Subcutaneous adipose tissue (tissue), 4 donors: ENCODE results near the gene ATP6V0D1. TPM values are rescaled to one million over a fixed set of nuclear protein-coding genes. Genes with fewer than 3 reads are reported as not detected.

Source experiments
- small RNA-seq: library from RNA; depleted of rRNA; stranded (forward); fragments of <200 nt; gene quantifications from one replicate; pipeline ENCODE3, GENCODE V24; 2016
- total RNA-seq, 4 donors: library from RNA; depleted of rRNA; stranded (reverse); fragments of >200 nt; gene quantifications; one replicate each; pipeline ENCODE4 v1.1.0, GENCODE V29; 2016
- TF ChIP-seq, protein P1 (sequence below): fragments of 450-650 bp; IDR thresholded peaks from one replicate; pipeline ENCODE4 v1.5.1; 2016; ENCODE audit warnings: low read depth, mild to moderate bottlenecking, control low read depth, antibody characterized with exemption, moderate library complexity

Gene ATP6V0D1
- total RNA-seq, 4 donors from 2014 or later = 66.4 to 169 (median 82.9) TPM

DNA sequence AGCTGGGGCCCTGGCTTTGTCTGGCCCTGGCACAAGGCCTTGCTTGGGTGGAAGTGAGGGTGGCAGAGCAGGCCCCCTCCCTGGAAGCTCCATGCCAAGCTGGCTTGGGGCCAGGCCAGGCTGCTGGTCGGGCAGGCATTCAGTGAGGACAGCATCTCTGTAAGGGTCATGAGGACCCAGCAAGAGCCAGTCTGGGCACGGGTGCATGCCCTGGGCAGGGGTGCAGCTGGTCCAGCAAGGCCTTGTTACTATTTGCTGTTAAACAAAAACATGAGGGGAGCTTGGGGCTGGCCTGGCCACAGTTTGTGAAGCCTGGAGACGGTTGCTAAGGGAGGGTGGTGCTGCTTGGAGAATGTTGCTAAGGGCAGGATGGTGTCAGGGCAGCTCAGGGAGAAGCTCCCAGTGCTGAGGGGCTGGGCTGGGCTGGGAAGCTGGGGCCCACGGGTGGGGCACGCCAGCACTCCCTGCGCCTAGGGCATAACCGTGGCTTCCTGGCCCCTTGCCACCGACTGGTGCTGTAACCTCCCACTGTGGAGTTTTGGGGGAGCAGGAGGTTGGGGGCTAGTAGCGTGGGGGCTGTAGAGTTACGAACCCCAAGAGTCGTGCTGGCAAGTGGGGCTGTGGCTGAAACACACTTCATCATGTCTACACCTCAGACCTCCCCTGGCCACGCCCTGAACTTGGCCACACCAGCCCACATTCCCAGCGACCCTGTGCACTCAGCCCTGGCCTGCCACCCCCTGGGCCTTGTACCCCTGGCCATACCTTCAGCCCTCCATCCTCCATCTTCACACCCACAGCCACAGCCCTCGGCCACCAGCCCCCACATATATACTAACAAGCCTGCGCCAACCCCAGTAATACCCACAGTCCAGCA, 89.3 kb downstream of the ATP6V0D1 start:
- TF ChIP-seq, protein P1, sequence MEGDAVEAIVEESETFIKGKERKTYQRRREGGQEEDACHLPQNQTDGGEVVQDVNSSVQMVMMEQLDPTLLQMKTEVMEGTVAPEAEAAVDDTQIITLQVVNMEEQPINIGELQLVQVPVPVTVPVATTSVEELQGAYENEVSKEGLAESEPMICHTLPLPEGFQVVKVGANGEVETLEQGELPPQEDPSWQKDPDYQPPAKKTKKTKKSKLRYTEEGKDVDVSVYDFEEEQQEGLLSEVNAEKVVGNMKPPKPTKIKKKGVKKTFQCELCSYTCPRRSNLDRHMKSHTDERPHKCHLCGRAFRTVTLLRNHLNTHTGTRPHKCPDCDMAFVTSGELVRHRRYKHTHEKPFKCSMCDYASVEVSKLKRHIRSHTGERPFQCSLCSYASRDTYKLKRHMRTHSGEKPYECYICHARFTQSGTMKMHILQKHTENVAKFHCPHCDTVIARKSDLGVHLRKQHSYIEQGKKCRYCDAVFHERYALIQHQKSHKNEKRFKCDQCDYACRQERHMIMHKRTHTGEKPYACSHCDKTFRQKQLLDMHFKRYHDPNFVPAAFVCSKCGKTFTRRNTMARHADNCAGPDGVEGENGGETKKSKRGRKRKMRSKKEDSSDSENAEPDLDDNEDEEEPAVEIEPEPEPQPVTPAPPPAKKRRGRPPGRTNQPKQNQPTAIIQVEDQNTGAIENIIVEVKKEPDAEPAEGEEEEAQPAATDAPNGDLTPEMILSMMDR = no peak

DNA sequence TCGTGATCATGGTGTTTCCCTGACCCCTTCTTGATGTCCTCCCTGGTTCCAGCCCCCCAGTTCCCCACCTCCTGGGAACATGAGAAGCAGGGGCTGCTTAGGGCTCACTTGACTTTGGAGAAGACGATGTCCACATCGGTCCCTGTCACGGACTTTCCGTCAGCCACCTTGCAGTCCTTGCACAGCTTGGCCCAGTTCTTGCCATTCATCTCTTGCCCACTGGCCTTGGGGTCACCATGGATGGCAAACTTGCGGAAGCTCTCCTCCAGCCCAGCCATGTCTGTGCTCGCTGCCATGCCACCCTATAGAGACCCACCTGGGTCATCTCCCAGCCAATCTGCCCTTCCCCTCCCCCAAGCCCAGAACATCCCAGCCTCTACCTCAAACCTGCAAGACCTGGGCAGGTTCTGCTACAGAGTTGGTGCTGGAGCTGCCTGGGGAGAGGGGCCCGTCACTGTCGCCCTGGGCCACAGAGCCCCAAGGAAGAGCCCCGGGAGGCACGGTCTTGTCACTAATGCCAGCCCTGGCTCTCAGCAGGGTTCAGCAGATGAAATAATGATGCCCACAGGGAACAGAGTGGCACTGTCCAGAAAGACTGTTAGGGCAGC, 90.0 kb downstream of the ATP6V0D1 start:
- TF ChIP-seq, protein P1 = no peak

DNA sequence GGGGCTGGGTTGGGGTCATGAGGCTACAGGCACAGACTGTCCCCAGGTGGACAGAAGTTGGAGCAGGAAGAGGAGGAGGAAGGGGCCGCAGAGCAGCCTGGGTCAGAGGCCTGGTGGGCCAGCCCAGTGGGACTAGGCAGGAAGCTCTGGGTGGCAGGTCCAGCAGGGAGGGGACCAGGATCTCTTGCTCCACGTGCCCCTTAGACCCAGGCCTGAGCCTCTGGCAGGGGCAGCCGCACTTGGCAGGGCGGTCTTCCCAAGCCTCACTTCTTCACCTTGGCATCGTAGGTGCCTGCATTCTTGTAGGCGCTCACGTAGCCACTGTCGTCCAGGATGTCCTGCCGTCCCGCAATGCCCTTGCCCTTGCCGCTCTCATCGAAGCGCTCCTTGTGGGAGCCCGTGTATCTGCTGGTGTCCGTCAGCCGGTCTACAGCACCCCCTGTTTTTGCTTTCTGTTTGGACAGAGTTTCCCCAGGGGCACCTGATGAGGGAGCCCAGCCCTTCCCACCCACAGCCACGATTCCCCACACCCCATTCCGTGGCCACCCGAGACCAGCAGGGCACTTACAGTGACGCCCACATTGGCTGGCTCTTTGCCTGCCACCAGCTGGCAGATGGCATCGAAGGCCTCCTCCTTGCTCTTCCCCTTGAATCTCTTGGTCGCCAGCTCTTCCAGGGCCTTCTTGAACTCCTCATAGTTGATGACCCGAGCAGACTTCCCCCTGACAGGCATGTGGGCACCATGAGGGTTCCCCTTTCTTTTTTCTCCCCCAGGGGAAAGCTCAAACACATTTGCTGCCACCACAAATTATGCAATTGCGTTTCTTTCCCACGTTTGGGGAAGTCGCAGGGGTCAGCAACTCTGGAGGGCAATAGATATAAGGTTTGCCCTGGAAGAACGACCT, 90.8 kb downstream of the ATP6V0D1 start:
- TF ChIP-seq, protein P1 = no peak

DNA sequence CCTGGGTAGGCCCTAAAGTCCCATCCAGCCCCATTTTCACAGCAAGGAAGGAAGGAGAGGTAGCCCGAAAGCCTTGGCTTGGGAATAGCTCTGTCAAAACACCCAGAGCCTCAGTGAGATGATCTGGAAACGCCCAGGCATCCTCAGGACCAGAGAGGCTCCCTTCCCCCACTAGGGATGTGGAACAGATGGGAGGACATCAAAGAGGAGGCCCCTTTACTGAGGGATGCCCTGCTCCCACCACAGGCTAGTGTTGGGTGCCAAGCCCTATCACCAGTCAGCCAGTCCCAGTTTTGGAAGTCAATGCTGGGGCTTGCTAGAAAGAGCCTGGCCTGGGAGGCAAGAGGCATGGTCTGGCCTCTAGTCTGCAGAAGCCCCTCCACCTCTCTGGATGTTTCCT, 92.4 kb downstream of the ATP6V0D1 start:
- TF ChIP-seq, protein P1 = no peak

DNA sequence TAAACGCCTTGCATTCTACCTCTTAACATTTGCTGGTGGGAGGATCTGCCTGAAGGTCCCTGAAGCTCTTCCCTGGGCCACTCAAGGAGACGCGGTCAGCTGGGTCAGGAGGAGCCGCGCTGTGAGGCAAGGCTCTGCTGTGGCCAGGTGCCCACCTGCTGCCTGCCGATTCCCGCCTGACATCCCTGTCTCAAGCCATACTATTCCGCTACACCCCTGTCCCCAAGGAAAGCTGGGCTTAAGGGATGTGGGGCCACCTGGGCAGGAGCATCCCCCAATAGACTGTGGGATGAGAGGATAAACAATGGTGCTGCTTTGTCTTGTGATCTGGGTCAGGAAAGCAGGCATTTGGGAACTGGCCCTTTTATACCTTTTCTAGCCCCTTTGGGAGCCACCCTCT, 92.8 kb downstream of the ATP6V0D1 start:
- TF ChIP-seq, protein P1 = no peak

Small RNA genes within 50 kb of the gene (small RNA-seq; reads per million reads assigned to genes)
- not detected for gene RNU1-123P

Other genes starting within 250 kb of the ATP6V0D1 start
- gene FHOD1, start 233.7 kb downstream of the ATP6V0D1 start, total RNA-seq = 10 to 100 TPM; 10.3 to 83.3 (median 20.9) TPM
- gene SLC9A5, start 232.2 kb downstream of the ATP6V0D1 start, total RNA-seq = 1 to 10 TPM in 3 of 4 donors, not detected in 1; 1.0 to 2.3 (median 1.3) TPM
- gene PLEKHG4, start 201.6 kb downstream of the ATP6V0D1 start, total RNA-seq = 10 to 100 TPM in 2 of 4 donors, 1 to 10 TPM in 2; 2.4 to 13.2 (median 10.2) TPM
- under 1 TPM in 1 of 4 donors, not detected in 3; under 0.01 TPM for gene KCTD19, start 154.4 kb downstream of the ATP6V0D1 start, total RNA-seq
- gene LRRC36, start 154.3 kb downstream of the ATP6V0D1 start, total RNA-seq = under 1 TPM in 1 of 4 donors, not detected in 3; 0.17 TPM
- gene TPPP3, start 87.7 kb downstream of the ATP6V0D1 start, total RNA-seq = 1 to 10 TPM; 2.0 to 5.9 (median 2.6) TPM
- 10 to 100 TPM in 3 of 4 donors, 1 to 10 TPM in 1; 8.6 to 13.0 (median 11.4) TPM for gene ZDHHC1, start 64.7 kb downstream of the ATP6V0D1 start, total RNA-seq
- gene HSD11B2, start 50.0 kb downstream of the ATP6V0D1 start, total RNA-seq = 1 to 10 TPM in 1 of 4 donors, under 1 TPM in 2, not detected in 1; 0.22 to 1.3 (median 0.51) TPM
- not detected for gene AGRP, start 2.4 kb upstream of the ATP6V0D1 start, total RNA-seq
- 10 to 100 TPM; 34.8 to 60.2 (median 46.7) TPM for gene RIPOR1, start 47.7 kb upstream of the ATP6V0D1 start, total RNA-seq
- 10 to 100 TPM; 22.9 to 43.7 (median 29.3) TPM for gene CTCF, start 81.4 kb upstream of the ATP6V0D1 start, total RNA-seq
- gene CARMIL2, start 164.0 kb upstream of the ATP6V0D1 start, total RNA-seq = 1 to 10 TPM in 1 of 4 donors, under 1 TPM in 2, not detected in 1; 0.38 to 2.0 (median 0.44) TPM
- gene ACD, start 179.1 kb upstream of the ATP6V0D1 start, total RNA-seq = 10 to 100 TPM in 3 of 4 donors, 1 to 10 TPM in 1; 8.0 to 19.2 (median 14.9) TPM
- gene PARD6A, start 179.8 kb upstream of the ATP6V0D1 start, total RNA-seq = 1 to 10 TPM; 2.8 to 5.4 (median 4.8) TPM
- gene ENKD1, start 185.6 kb upstream of the ATP6V0D1 start, total RNA-seq = 10 to 100 TPM in 3 of 4 donors, 1 to 10 TPM in 1; 6.2 to 17.6 (median 16.0) TPM
- 10 to 100 TPM in 2 of 4 donors, 1 to 10 TPM in 1, under 1 TPM in 1; 0.98 to 14.5 (median 10.7) TPM for gene C16orf86, start 185.7 kb upstream of the ATP6V0D1 start, total RNA-seq
- gene GFOD2, start 238.2 kb upstream of the ATP6V0D1 start, total RNA-seq = 10 to 100 TPM in 3 of 4 donors, 1 to 10 TPM in 1; 9.1 to 21.1 (median 13.6) TPM